HG03095 (cell line): Measurements from ENCODE around the gene HSPB6.

Experiments used
- ATAC-seq: cut with Tn5 transposase; IDR thresholded peaks from one replicate; pipeline ENCODE4 v1.9.1; 2021; ENCODE audit warnings: moderate library complexity; ENCODE audit not compliant: unreplicated experiment

HSPB6 gene

GRCh38 chr19:35746531-35746930 is 10.3 kb downstream of the HSPB6 start:
- no peak for ATAC-seq

- no peak for ATAC-seq
Measured at GRCh38 chr19:35746087-35746462, 10.8 kb downstream of the HSPB6 start.

- peak; percentile 28 for ATAC-seq
Measured at GRCh38 chr19:35745328-35746086, 11.3 kb downstream of the HSPB6 start, which contains the start of the genes PSENEN and U2AF1L4. Gene PSENEN, plus strand, starts transcription at chr19:35745651. Its CDS starts 280 bp downstream, at chr19:35745931. Gene U2AF1L4, minus strand, starts transcription at chr19:35745418. Its CDS starts 27 bp downstream, at chr19:35745391.

- ATAC-seq, result peak; percentile 36
Measured at GRCh38 chr19:35744430-35745327, 12.2 kb downstream of the HSPB6 start.

- no peak for ATAC-seq
Measured at GRCh38 chr19:35743640-35744429, 13.0 kb downstream of the HSPB6 start.

- ATAC-seq, result no peak
Measured at GRCh38 chr19:35742121-35742724, 14.6 kb downstream of the HSPB6 start, which contains the start of gene IGFLR1. Gene IGFLR1, minus strand, starts transcription at chr19:35742452. Its CDS starts 1,272 bp downstream, at chr19:35741180.

- ATAC-seq, result no peak
Measured at GRCh38 chr19:35741203-35741515, 15.7 kb downstream of the HSPB6 start.

- ATAC-seq, result peak; percentile 55
Measured at GRCh38 chr19:35740423-35741202, 16.2 kb downstream of the HSPB6 start.

GRCh38 chr19:35740108-35740422 is 16.8 kb downstream of the HSPB6 start:
- ATAC-seq, result peak; percentile 16

- no peak for ATAC-seq
Measured at GRCh38 chr19:35739275-35740107, 17.3 kb downstream of the HSPB6 start.

GRCh38 chr19:35738887-35739229 is 18.0 kb downstream of the HSPB6 start:
- ATAC-seq, result no peak

- no peak for ATAC-seq
Measured at GRCh38 chr19:35738021-35738886, 18.6 kb downstream of the HSPB6 start.

GRCh38 chr19:35736913-35737886 is 19.6 kb downstream of the HSPB6 start:
- ATAC-seq, result no peak

- ATAC-seq, result no peak
Measured at GRCh38 chr19:35734889-35735288, 21.9 kb downstream of the HSPB6 start.

- ATAC-seq, result no peak
Measured at GRCh38 chr19:35734273-35734672, 22.6 kb downstream of the HSPB6 start.

- no peak for ATAC-seq
Measured at GRCh38 chr19:35733180-35734125, 23.4 kb downstream of the HSPB6 start.
